ENCODE measurements around the gene GCGR.

DNA sequence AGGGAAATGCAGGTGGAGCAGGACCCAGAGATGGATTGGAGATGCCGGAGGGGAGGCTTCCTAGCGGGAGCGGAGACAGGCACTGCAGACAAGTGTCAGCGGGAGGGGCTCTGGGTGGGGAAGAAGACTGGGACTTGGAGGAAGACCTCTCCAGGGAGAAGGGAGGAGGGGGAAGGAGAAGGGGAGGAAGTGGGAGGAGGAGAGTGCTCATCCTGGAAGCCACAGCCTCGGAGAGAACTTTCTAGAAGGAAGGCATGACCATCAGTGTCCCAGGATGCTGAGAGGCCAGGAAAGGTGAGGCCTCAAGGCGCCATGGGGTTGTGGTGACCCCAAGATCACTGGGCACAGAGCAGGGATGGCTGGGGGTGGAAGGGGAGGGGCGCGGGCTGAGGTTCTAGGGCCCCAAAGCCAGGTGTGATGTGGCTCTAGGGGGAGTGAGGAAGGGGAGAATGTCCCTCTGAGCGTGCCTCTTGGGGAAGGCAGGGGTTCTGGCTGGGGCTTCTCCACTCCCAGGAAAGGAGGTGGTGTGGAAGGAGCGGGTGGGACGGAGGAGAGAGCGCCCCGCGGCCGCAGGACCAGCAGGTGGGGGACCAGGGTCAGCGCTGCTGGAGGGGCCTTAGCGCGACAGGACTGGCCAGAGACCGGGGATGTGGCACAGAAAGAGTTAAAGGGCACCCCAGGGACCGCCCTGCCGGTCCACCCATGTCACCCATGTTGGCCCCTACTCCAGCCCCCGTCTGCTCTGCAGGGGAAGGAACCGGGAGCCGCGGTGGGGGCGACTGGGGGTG lies 900 bp upstream of the GCGR start:
- TF ChIP-seq, protein P1, sequence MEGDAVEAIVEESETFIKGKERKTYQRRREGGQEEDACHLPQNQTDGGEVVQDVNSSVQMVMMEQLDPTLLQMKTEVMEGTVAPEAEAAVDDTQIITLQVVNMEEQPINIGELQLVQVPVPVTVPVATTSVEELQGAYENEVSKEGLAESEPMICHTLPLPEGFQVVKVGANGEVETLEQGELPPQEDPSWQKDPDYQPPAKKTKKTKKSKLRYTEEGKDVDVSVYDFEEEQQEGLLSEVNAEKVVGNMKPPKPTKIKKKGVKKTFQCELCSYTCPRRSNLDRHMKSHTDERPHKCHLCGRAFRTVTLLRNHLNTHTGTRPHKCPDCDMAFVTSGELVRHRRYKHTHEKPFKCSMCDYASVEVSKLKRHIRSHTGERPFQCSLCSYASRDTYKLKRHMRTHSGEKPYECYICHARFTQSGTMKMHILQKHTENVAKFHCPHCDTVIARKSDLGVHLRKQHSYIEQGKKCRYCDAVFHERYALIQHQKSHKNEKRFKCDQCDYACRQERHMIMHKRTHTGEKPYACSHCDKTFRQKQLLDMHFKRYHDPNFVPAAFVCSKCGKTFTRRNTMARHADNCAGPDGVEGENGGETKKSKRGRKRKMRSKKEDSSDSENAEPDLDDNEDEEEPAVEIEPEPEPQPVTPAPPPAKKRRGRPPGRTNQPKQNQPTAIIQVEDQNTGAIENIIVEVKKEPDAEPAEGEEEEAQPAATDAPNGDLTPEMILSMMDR (IDR thresholded peaks at IDR 0.05; ENCODE audit: insufficient read depth, low read depth, low read length) = no peak
- TF ChIP-seq EZH2 (IDR thresholded peaks at IDR 0.05; ENCODE audit: insufficient read depth, low read length) = peak; percentile 19

Measured in astrocyte (in vitro differentiated cells and primary cell).